HG02885 (cell line): ENCODE data around the gene BABAM2.

ENCODE experiments used
- ATAC-seq: cut with Tn5 transposase; IDR thresholded peaks from one replicate; pipeline ENCODE4 v1.9.1; 2021; ENCODE audit warnings: mild to moderate bottlenecking; ENCODE audit not compliant: unreplicated experiment, poor library complexity

The BABAM2 gene

GRCh38 chr2:27906074-27906473 is 15.5 kb downstream of the BABAM2 start:
- no peak for ATAC-seq

GRCh38 chr2:27907547-27907946 is 17.0 kb downstream of the BABAM2 start:
- ATAC-seq = no peak

GRCh38 chr2:27909901-27910300 is 19.4 kb downstream of the BABAM2 start:
- ATAC-seq = no peak

DNA sequence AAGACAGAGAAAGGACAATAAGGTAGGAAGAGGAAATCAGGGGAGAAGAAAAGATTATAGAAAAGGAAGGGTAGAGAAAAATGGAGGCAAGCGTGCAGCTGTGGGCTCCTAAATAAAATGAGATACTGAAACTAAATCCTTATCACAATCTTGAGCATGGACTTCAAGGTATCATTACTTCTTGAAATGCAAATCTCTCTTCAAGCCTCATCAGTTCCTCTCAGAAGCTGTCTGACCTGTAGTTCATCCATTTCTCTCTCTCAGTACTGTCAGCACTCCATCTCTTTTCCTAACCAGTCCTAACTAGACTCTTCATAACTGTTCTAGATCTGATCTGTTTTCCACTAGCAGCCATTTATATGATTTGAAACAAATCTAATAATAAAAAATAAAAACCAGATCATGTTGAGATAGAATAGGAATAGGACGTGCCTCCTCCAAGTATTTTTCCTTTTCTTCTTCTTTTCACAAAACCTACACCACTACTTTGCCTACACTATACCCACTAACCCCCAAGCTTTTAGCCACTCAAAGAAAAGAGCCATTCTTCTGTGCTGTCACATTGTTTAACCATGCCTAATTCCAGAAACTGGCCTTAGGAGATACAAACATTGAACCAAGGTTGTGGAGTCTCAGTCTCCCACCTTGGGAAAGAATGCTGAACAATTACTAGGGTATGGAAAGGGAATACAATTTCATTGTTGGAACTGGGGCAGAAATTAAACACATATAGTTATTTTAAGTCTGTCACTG is 21.1 kb downstream of the BABAM2 start:
- ATAC-seq = no peak

DNA sequence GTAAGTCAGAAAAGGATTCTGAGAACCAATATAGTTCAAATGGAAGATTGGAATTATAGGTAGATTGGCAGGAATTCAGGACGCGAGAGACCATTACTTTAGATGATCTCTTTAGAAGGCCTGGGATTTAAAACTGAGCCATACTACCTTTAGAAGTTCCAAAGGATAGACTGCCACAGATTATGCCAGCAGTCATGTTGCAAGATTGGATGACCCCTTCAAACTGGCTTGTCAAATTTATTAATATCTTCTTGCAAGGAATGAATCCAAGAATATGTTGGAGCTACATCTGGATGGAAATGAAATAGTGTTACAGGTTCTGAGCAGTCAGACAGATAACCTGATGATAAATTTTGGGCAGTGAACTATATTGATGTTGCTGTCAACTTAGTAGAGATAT is 22.0 kb downstream of the BABAM2 start:
- ATAC-seq = no peak

GRCh38 chr2:27914041-27914804 is 23.7 kb downstream of the BABAM2 start:
- ATAC-seq = no peak

DNA sequence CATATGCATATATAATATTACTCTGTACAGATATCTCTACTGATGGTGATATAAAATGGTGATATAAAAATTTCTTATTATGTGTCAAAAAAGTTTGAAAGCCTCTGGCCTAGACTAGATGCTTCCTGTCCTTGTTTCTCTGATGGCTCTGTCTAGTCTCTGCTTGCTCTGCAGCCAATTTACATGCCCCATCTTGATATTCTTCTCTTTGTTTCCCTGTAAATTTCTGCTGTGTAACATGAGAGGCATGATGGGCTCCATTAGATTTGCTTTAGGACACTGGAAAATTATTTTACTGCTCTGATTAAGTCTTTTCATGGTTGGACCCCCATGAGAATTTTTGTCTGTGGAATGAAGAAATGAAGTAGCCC is 24.3 kb downstream of the BABAM2 start:
- ATAC-seq = no peak

- no peak for ATAC-seq
Measured at GRCh38 chr2:27915191-27915590, 24.7 kb downstream of the BABAM2 start.

- ATAC-seq = no peak
Measured at GRCh38 chr2:27915874-27916273, 25.3 kb downstream of the BABAM2 start.

- no peak for ATAC-seq
Measured at GRCh38 chr2:27916293-27916995, 25.9 kb downstream of the BABAM2 start.

GRCh38 chr2:27920148-27920885 is 29.8 kb downstream of the BABAM2 start:
- ATAC-seq = no peak

GRCh38 chr2:27921424-27921823 is 30.9 kb downstream of the BABAM2 start:
- no peak for ATAC-seq

DNA sequence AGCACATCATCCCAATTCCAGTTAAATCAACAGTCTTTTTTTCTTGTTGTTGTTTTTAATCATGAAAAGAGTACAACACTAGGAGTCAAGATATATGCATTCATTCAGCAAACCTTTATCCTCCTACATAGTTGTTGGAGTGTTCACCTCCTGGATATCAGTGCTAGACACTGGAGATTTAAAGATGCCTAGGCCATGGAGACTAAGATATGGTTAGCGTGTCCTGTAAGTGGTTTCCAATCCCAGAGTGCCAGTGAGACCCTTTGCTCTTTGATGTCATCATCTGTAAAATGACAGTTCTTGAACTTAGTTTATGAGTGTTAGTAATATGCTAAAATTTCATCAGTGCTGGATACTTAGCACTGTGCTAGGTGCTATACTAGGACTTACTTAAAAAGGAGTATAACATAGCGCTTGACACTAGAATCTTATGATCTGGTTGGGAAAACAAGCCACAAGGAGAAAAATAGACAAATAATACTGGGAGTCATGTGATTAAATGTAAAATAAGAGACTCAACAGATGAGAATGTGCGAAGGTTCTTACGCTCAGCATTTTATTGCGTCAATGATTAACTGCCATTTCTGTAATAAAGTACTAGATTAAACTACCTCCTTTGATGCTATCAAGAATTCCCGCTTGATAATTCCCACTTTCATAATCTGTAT is 31.5 kb downstream of the BABAM2 start:
- no peak for ATAC-seq

DNA sequence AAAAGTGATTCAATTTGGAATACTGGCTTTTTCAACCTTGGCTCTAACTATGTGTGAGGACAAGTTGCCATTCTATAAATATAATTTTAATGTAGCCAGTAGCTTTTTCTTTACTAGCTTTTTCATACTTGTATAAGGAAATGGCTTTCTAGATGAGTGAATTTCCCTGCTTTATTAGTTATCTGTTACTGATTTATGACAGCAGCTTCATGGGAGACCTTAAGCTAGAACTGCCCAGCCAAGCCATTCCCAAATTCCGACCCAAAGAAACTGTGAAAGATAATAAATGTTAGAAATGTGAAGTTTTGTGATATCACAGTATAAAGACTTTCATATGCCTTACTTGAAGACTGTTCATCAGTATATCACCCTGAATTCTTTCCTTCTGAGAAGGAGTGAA is 32.3 kb downstream of the BABAM2 start:
- ATAC-seq = no peak

DNA sequence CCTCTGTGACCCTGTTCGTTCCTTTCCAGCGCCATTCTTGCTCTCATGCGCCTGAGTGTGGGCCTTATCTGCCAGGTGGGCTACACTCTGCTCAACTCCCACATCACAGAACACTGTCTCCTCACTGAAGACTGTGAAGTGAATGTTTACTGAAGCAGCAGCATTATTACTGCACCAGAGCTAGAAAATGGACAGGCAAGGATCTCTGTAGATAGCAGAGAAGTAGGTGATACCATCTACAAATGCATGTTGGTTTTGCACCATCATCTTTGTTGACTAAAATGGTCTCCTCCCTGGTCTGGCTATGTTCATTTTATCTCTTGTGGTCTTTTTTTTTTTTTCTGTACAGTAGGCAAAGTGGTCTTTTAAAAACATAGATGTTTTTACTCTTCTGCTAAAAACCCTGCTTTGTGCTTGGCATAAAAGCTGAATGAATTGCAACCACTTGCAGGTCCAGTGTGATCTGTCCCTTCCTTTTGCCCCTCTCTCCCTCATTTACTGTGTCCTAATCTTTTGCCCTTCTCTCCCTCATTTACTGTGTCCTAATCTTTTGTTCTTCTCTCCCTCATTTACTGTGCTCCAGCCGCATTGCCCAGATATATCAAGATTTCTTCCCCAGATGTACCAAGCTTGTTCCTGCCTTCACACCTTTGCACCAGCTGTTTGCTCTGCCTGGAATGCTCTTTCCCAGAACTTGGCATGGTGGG is 35.4 kb downstream of the BABAM2 start:
- ATAC-seq = no peak

DNA sequence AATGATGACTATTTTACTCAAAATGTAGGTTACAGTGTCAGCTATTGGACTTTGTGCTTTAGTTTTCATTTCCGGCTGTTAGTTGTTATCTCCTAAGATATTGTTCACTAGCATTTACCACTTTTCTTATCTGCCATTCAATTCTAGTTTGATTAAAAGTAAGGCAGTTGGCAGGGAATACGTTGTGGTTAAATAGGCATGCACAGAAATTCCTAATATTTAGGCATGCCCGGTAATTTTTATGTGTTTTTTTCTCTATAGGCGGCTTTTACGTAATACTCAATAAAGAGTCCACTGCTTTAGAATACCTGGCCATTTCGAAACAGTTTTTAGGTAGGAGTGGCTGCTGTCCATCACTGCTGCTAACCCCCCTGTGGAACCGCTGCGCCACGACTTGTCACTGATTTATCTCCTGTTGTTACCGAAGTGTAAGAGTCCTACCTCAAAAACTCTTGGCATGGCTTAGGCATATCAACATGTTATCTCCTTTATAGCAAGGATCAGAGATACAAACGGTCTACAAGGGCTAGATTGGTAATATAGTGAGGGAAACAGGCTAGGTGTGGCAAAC is 39.5 kb downstream of the BABAM2 start:
- no peak for ATAC-seq

DNA sequence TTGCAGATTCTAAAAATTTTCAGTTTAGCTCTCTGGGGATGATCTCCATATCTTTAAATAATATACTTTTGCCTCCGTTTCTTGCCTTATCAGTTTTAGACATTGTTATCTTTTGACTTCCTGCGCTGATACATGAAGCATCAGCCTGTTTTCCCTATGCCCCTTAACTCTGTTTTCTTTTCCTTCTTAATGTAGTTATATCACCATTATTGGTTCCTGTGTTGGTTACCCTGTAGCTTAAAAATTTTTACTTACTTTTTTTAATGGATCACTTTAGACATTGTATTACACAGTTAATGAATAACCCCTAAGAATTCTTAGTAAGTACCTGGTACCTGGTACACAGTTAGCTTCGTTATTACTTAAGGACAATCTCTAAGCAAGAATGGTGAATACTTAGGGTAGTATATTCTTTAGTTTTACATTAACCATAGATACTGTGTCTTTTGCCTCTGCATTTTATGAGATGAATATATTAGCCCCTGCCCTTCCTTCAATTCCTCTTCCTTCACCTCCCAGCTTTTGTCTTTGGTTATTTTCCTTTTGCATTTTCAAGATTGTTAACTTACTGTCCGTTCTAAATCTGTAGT is 40.9 kb downstream of the BABAM2 start:
- ATAC-seq = no peak

DNA sequence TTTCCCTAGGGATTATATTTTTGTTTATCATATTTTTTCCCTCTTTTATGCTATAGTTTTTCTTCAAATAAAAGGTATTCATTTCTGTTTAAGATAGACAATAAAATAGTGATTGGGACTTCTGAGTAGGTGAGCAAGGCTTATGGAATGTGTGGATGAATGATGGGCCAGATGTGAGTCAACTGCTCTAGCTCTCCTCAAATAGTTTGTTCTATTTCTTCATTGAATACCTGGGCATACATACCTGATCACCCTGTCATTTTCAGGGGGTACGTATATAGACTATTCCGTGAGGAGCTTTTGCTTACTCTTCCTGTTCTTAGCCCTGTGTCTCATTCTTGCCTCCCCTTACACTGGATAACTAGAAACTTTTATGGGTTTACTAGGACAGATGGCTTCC is 41.9 kb downstream of the BABAM2 start:
- no peak for ATAC-seq

- no peak for ATAC-seq
Measured at GRCh38 chr2:27935026-27935425, 44.5 kb downstream of the BABAM2 start.
